ENCODE measurements around the gene TRIM62.
A peak's percentile ranks its signal among the peaks of the same experiment; 100 is the strongest.

TRIM62 gene

GRCh38 chr1:33180226-33180910 lies 1.5 kb downstream of the TRIM62 start:
- no peak for DNase-seq

GRCh38 chr1:33178836-33179439 lies 2.9 kb downstream of the TRIM62 start:
- no peak for DNase-seq

GRCh38 chr1:33177996-33178540 lies 3.8 kb downstream of the TRIM62 start:
- no peak for DNase-seq

- no peak for DNase-seq
These were observed 5.0 kb downstream of the TRIM62 start for GRCh38 chr1:33176887-33177286.

GRCh38 chr1:33176362-33176850 lies 5.4 kb downstream of the TRIM62 start:
- no peak for DNase-seq

GRCh38 chr1:33175865-33176264 lies 6.0 kb downstream of the TRIM62 start:
- no peak for DNase-seq

- no peak for DNase-seq
These were observed 8.8 kb downstream of the TRIM62 start for GRCh38 chr1:33173091-33173490.

GRCh38 chr1:33171977-33172813 lies 9.6 kb downstream of the TRIM62 start:
- DNase-seq = no peak

GRCh38 chr1:33170351-33171274 lies 11.2 kb downstream of the TRIM62 start:
- DNase-seq = no peak

GRCh38 chr1:33169290-33170055 lies 12.4 kb downstream of the TRIM62 start:
- no peak for DNase-seq

- DNase-seq = no peak
These were observed 13.1 kb downstream of the TRIM62 start for GRCh38 chr1:33168556-33169289.

GRCh38 chr1:33167650-33168447 lies 14.0 kb downstream of the TRIM62 start:
- no peak for DNase-seq

- DNase-seq = no peak
These were observed 16.0 kb downstream of the TRIM62 start for GRCh38 chr1:33165809-33166208.

GRCh38 chr1:33165209-33165608 lies 16.6 kb downstream of the TRIM62 start:
- no peak for DNase-seq

- DNase-seq = no peak
These were observed 18.0 kb downstream of the TRIM62 start for GRCh38 chr1:33163621-33164519.

- no peak for DNase-seq
These were observed 19.7 kb downstream of the TRIM62 start for GRCh38 chr1:33162141-33162540.

- DNase-seq = peak; percentile 69
These were observed 20.7 kb downstream of the TRIM62 start for GRCh38 chr1:33161061-33161681.

- no peak for DNase-seq
These were observed 22.3 kb downstream of the TRIM62 start for GRCh38 chr1:33159577-33159976.

Measured in NCI-H1436 (cell line).